ENCODE results near the gene VPS37C.

Gene VPS37C

DNA sequence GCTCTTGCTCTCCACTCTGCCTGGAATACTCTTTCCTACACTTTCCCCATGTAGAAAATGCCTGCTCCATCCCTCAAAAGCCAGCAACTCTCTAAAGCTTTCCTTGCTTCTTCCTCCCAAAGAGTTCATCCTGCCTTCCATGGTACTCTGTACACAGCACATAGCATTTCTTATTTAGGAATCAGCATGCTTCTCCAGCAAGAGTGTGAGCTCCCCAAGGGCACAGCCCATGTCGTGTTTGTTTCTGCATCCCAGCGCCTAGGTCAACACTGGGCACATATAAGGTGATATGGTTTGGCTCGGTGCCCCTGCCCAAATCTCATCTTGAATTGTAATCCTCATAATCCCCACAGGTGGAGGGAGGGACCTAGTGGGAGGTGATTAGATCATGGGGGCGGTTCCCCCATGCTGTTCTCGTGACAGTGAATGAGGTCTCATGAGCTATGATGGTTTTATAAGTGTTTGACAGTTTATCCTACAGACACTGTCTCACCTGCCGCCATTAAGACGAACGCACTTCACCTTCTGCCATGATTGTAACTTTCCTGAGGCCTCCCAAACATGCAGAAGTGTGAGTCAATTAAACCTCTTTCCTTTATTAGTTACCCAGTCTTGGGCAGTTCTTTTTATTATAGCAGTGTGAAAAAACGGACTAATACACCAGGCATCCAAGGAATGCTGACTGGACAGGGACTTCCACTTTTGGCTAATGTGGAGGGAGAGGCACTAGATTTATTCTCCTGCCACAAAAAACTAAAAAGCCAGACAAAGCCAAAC lies 8.2 kb downstream of the VPS37C start:
- no peak for DNase-seq

DNA sequence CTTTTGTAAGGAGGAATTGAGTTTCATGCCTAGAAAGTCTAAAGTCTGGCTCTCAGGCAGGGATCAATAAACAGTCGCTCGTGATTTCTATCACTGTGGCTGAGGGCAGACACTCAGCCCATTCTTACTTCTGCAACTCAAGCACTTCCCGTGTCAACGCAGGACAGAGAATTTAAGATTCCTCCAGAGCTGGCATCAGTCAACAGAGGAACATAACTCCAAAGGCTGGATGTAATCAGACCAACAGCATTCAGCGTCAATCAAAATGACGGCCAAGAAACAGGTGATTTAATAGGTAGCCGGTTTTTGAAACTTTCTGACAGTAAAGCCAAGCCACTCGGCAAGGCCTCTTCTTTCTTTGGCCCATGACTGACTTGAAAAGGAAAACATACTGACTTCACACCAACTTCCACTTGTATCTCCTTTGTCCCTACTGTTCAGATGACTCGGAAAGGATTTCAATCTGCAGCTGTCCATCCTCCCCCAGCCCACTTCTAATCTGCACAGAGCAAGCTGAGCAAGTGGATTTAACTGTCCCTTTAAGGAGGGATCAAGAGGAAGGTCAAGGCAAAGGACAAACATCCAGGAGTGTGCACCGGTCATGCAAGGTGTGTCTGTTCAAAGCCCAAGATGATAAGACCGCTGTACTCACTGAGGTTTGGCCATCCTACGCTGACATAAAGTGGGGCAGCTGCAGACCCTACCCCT lies 9.5 kb downstream of the VPS37C start:
- DNase-seq: no peak

DNA sequence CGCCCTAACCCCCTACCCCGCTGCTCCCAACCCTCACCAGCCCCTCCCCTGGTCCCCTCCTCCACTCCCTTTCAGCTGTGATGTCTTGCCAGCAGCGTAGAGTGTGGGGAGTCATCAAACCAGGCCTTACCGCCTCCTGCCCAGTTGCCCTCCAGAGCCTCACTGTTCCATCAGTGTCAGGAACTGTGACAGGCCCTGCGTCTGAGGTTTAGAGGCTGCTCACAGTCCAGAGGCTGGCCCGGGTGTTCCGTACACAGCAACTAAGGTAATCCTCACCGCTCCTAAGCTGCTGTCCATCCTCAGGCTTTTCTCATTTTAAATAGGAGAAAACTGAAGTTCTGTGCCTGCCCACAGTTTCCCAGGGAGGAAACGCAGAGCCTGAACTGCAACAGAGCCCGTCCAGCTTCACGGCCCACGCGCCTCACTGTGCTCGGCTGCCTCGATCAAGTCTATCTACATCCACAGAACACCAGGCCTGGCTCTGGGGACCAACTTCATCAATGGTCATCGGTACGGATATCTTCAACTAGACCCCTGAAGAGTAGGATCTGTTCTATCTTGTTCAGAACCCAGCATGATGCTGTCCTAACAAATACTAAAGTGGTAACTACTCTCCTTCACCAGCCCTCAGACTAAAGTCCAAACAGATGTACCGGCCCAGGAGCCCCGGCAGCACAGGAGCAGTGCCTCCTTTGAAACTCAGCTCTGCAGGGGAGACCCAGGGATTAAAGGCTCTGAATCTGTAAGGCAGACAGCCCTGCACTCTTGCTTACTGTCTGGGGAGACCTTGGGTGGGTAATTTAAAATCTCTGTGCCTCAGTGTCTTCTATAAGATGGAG lies 10.3 kb downstream of the VPS37C start:
- no peak for DNase-seq

DNA sequence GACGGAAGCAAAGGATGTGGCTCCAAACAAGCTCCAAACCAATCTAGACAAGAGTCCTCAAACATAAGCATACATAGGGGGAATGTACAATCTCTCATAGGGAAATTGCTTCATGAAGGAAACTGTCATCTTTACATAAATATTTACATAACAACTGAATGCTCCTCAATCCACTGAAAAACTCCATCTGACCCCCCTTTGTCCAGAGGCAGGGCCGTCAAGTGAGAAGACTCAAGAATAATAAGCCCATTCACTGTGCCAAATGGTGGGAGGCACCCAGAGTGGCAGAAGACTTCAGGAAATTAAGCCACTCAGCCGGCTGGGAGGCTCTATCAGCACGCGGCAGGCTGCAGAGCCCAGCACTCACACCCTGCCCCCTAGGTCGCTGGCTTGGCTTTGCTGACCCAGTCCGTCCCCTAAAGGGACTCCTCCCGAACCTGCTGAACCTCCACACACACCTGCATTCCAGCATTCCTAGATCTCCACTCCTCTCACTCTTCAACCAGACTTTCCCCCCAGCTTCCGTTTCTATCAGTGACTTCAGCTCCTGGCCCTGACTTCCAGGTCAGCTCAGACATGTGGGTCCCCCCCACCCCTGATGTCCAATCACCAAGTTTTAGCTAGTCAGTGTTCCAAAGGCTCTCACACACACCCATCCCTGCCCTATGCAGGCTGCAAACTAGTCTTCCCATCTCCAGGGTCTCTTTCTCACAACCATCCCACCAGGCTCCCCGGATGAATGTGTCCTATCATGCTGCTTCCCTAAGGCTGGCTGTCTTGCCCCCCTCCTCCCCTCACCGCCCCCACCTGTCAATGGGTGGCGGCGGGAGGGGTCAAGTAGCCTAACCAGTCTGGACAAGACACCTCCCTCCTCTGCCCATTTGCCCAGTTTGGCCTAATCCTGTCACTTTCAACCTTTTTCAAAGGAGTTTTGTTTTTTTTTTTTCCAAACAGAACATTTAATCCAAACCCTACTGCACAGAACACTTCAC lies 11.3 kb downstream of the VPS37C start:
- DNase-seq: no peak

DNA sequence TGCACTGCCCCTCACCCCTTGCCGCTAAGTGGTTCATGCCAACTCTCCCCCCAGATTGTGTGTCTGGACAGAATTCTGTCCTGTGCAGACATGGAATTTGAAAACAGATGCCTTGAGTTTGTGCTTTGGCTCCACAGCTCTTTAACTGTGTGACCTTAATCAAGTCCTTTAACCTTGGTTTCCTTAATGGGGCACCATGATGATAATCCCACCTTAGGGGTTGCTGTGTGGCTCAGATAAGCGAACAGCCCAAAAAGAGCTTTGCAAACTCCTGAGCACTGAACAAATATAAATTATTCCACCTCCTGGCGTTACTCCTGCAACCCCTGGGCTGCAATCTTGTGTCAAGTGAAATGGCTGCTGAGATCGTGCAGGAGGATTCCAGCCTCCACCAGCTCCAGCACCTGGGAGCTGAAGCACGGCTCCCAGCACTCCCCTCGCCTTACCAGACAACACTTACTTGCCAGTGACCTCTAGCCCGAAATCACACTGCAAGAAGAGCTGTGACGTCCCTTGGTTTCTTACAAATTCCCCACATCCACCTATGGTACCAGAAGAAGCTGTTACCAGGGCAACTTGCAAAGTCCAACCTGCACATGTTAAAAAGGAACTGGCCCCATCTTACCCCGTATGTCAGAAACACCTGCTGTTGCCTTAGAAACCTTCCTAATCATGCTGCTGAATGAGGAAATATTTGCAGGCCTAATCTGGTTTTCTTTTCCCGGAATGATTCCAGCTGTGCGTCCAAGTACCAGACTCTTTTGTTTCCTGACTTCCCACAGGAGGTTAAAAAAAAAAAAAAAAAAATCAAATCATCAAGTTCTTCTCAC lies 13.2 kb downstream of the VPS37C start:
- no peak for DNase-seq

DNA sequence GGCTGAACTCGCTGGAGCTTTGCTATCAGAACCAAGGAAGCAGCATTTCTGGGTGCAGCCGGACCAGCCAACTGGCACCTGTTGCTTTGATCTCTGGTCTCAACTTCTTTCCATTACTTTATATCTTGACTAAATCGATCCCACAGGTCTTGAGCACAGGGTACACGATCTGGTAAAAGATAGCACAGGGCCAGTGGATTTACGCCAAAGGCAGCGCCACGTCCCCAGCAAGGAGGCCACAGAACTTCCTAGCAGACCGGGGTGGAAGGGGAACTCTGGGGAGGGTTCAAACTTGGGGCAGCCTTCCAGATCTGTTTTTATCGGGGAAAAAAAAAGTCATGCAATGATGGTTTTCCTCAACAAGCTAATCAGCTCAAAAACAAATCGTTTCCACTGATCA lies 14.0 kb downstream of the VPS37C start:
- no peak for DNase-seq

DNA sequence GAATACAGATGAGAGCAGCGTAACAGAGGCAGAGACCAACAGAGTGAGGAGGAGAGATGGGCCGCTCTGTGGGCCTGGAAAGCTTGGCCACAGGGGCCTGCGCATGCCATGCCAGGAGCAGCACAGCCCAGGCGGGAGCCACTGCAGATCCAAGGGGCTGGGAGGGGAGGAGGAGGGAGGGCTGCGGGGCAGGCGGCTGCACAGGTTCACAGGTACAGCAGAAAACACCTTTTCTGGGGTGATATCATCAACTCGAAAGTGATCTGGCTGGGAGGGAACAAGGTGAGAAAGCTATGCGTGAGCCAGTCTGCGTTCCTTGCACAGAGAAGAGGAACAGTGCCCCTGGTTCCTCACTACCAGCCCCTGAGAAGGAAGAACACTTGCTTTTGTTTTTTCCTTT lies 14.8 kb downstream of the VPS37C start:
- no peak for DNase-seq

DNA sequence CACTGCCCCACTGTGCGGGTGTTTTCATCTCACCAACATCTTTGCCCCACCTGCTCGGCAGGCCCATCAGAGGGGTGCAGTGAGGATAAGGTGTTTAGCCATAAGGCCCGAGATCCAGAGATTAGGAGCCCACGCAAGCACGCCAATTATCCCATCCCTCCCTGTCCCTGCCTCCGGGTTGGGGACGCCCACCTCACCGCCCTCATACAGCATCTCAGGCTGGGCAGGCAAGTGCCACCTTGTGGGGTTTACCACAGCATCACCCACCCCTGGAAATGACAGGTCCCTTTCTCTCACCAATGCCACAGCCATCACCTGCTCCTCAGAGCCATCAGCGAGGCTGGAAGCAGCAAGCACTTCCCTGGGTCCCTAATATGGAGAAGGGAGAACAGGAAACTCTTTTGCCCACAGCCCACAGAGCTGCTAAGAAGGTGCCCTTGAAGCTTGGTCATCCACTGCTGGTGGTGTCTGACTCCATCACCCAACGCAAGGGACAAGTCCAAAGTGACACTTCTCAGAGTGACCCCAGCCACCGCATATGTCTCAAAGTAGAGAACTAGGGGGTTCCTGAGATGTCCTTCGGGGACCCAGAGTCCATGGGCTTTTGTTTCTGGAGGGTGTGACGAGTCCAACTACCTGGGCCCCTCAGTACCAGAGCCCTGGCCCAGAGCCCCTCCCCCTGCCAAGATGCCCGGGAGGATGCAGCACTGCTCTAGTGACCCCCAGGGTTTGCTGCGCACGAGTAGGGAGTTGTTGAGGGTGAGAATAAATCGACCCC lies 15.8 kb downstream of the VPS37C start:
- no peak for DNase-seq

DNA sequence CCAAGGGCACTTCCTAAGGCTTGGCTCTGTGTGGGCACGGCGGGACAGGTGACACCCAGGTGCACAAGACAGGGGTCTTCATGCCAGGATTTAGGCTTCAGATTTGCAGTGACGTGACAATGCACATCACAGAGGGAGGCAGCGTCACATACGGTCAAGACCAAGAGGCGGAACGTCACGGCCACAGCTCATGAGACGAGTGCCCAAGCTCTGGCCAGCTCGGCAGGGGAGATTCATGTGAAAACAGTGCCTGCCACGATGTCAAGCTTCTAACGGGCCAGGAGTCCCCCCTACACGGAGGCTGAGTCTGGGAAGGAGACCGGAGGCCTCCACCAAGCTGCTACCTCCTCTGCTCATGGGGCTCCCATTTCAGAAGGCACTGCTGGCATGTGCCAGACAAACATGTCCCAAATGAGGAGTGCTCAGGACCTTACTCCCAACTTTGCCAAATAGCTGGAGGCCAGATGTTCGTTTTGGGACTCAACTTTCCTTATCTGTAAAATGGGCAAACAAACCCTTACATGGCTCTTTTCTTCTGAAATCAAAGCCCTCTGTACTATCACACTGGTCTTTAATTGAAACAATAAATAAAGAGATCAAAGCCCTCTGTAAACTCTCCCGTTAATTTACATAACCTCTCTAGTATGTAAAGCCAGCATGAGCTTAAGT lies 16.6 kb downstream of the VPS37C start:
- DNase-seq: no peak

DNA sequence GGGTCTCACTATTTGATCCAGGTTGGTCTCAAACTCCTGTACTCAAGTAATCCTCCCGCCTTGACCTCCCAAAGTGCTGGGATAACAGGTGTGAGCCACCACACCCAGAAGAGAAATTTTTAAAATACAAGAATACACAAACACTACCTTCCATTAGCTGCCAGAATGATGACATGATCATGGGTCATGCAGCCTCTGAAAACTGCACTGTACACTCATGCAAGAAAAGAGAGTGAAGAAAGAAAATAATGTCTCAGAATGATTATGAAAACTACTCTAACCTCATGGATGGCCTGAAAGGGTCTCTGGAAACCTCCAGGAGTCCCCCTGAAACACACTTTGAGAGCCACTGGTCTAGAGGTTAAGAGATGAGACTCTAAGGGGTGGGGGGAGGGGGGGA lies 18.8 kb downstream of the VPS37C start:
- no peak for DNase-seq

DNA sequence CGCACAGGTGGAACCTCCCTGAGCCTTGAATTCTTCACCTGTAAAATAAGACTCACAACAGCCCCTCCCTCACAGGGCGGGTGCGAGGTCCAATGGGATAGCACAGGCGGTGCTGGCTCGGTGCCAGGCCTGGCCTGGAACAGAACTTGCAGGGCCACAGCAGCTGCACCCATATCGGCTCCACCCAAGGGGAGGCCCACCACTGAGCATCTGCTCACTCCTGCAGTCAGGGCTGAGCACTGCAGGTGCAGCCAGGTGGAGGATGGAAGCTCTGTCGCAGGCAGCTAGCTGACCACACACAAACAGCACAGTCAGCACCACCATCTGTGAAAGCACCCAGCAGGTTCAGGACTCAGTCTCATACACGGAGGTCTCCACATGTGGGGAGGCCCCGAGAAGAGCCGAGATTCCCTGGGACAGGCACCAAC lies 19.6 kb downstream of the VPS37C start:
- no peak for DNase-seq

DNA sequence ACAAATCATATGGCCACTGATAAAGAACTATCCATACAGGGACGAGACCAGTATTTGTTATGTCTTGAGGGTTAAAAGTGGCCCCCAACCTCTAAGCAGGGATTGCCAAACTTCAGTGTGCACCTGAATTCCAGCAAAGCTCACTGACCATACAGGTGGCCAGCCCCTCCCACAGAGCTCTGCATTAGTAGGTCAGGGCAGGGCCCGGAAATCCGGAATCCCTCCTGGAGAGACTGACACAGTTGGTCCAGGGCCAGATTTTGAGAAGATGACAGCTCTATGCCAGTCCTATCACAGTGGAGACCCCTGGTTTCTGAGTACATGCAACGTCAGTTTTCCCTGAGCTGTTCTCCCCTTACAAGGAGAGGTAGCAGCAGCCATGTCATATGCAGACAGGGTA lies 20.8 kb downstream of the VPS37C start:
- no peak for DNase-seq

DNA sequence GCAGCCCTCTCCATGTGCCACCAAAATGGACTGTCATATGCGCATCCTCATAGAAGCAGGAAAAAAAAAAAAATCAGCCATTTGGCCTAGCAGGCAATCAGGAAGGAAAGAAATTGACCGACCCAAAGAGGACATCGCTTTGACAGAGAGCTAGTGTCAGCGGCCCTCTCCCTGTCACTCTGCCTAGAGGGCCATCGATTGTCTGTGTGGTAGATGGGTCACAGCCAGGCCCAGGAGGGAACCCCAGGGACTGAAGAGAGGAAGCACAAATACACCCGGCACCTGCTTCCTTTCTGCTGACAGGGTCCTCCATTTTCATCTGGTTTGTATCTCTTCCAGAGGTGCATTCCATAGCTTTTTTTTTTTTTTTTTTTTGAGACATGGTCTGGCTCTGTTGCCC lies 21.8 kb downstream of the VPS37C start:
- no peak for DNase-seq

DNA sequence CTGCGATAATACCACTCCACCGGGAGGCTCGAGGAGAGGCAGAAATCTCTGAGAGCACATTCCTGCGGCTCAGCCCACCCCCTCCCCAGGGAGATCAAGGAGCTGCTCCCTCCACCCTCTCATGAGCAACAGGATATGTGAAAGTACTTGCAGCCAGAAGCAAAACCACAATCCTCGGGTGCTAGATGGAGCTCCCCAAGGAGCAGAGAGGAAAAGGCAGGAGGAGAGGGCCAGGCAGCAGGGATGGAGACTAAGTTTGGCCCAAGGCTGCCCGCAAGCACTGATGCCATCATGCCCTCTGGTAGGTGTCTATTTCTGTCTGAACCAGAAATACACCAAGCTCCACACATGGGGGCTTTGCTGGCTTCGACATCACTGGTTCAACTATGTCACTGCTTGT lies 22.3 kb downstream of the VPS37C start:
- DNase-seq: no peak

DNA sequence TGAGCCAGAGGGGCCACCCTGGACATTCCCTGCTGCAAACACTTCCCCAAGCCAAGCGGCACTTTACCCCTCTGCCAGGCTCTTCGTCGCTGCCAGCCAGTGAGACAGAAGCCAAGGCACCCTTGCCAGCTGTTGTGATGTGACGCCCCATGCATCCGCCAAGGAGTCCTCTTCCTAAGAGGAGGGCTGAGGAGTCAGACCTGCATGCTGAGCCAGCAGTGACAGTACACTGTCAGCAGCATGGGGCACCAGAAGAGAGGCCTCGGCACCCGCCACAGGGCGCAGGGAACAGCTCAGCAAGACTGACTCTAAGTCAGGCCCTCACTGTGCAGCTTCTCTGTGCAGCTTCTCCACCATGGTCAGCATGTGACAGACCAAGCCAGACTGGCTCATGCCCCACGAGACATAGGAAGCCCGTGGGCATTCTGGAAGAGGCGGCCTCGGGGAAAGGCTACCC lies 26.4 kb downstream of the VPS37C start:
- DNase-seq: no peak

DNA sequence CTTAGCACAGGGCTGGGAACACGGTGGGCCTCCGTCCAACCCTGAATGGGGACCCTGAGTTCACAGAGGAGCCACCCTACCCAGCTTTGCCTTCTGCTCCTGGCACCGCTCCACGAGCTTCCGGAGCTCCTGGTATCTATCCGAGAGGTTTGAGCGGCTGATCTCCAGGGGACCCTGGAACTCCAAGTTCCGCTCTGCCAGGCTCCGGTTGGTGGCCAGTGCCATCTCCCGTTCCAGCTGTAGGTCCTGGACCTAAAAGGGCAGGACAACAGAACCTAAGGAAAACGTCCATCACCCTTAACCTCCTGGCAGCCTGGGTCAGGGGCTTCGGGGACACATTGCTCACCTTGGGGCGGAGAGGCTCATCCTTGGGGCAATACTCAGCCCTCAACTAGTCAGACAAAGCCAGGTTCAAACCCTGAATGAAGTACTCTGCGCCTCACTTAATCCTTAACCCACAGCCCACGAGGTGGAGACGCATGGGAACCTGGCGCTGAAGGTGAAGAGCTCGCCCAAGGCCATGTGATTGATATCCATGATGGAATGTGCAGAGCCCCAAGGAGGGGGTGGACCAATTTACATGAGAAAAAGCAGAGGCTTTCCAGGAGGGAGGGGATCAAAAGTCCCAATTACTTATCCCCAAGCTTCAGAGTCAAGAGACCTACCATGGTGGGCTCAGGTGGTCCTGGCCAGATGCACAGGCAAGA lies 27.1 kb downstream of the VPS37C start:
- no peak for DNase-seq

DNA sequence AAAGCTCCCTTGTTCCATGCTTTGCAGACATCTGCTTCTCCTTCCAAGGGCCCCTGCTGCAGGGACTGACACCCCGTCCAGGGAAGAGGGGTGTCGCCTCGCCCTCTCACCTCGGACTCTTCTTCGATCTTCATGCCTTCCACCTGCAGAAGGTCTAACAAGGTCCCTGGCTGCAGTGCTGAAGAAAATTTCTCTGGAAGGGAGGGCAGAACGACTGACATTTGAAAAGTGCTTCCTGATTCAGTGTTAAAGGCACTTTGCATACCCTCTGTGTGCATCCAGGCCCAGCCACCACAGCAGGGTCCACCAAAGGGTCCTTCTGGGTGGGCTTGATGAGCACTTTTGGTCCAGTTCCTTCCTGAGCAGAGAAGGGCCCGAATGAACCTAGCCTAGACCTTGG lies 28.1 kb downstream of the VPS37C start:
- no peak for DNase-seq

DNA sequence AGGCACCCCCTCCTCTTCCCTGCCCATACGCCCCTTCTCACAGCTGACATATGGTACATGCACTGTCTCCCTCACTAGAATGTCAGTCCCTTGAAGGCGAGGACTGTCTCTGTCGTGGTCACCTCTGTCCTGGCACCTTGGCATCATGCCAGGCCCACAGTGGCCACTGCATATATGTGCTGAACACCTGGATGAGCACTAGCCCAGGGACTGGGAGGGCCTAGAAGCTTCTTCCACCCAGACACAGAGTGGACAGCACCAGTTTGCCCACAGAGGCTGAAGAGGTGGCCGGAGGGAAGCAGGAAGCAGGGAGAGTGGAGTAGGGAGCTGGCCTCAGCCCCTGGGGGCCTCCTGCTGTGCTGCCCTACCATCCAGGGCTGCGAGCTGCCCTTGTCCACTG lies 28.6 kb downstream of the VPS37C start:
- no peak for DNase-seq

DNA sequence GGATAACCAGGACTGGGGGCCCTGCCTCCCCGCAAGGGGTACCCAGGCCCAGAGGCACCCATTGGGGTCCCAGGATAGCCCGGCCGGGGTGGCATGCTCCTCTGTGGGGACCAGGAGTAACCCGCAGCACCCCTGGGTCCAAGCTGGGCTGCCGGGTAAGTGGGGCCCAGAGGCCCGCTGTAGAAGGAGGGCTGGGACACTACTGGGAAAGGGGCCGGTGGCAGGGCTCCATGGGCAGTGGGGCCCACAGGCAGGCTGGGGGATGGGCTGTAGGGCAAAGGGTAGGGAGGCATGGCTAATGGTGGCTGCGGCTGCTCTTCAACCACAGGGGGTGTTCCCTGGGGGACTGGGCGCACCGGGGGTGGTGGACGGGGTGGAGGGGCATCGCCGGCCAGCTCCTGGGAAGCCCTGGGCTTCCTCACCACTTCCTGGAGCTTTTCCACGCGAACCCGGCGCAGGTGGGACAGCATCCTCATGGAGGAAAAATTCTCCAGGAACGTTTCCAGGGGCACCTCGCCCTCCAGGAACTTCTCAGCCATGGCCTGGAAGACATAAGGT lies 29.1 kb downstream of the VPS37C start:
- DNase-seq: no peak
